ENCODE data around the gene NEK6. TPM values are rescaled to one million over a fixed set of nuclear protein-coding genes. Genes with fewer than 3 reads are reported as not detected.

The NEK6 gene
- total RNA-seq, 1 donor from 2014 or later: 14.7 TPM

- DNase-seq (ENCODE audit: low read depth) (no peak), FAIRE-seq (no peak)
- Histone ChIP-seq H3K4me3 (ENCODE audit: low read depth, low read length) (no peak overlapping the region), H3K27me3 (ENCODE audit: control insufficient read depth, insufficient read depth, low read length) (no peaks in the 10 kb centered on the region), H3K36me3 (ENCODE audit: control insufficient read depth, insufficient read depth, low read length) (peaks cover 2% of the 10 kb centered on the region)
- TF ChIP-seq, protein P1, sequence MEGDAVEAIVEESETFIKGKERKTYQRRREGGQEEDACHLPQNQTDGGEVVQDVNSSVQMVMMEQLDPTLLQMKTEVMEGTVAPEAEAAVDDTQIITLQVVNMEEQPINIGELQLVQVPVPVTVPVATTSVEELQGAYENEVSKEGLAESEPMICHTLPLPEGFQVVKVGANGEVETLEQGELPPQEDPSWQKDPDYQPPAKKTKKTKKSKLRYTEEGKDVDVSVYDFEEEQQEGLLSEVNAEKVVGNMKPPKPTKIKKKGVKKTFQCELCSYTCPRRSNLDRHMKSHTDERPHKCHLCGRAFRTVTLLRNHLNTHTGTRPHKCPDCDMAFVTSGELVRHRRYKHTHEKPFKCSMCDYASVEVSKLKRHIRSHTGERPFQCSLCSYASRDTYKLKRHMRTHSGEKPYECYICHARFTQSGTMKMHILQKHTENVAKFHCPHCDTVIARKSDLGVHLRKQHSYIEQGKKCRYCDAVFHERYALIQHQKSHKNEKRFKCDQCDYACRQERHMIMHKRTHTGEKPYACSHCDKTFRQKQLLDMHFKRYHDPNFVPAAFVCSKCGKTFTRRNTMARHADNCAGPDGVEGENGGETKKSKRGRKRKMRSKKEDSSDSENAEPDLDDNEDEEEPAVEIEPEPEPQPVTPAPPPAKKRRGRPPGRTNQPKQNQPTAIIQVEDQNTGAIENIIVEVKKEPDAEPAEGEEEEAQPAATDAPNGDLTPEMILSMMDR (IDR thresholded peaks at IDR 0.05; ENCODE audit: insufficient read depth, low read length, severe bottlenecking): no peak
These were observed 136.8 kb downstream of the NEK6 start for GRCh38 chr9:124394596-124394995.

- H3K36me3 ChIP-seq (ENCODE audit: control insufficient read depth, insufficient read depth, low read length): peaks cover 4% of the 10 kb centered on the region
- no peak for DNase-seq (ENCODE audit: low read depth)
- no peak overlapping the region for H3K4me3 ChIP-seq (ENCODE audit: low read depth, low read length)
- no peaks in the 10 kb centered on the region for H3K27me3 ChIP-seq (ENCODE audit: control insufficient read depth, insufficient read depth, low read length)
- no peak for FAIRE-seq
- TF ChIP-seq, protein P1 (IDR thresholded peaks at IDR 0.05; ENCODE audit: insufficient read depth, low read length, severe bottlenecking): no peak
These were observed 138.1 kb downstream of the NEK6 start for GRCh38 chr9:124395826-124396225.

DNA sequence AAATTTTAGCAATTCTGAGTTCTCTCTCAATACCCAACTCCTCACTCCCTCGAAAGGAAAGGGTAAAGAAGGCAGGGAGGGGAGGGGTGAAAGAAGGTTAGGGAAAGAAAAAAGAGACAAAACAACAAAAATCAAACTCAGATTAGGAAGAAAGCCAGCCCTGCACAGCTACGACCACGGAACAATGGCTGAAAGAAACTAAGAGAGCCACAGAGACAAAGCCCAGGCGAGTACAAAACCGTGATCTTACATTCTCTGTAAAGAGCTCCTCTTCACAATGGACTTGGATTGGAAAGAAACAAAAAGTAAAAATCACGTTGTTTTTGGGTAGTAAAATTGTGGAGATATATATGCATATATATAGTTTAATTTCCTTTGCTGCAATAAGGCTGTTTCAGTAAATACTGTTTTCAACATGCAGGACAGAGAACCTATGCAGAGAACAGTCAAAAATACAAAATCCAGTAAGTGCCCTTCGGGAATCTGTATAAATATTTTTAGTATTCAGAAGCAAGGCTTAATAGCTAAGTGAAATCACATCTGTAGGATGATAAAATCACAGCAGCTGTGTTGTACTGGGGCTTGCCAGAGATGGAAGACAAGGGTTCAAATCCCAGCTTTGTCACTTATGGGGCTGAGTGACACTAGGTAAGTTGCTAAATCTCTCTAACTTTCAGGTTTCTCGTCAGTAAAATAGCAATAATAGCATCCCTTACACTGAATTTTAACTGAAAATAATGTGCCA is 140.6 kb downstream of the NEK6 start:
- FAIRE-seq: no peak
- DNase-seq (ENCODE audit: low read depth): no peak
- TF ChIP-seq, protein P1 (IDR thresholded peaks at IDR 0.05; ENCODE audit: insufficient read depth, low read length, severe bottlenecking): no peak

GRCh38 chr9:124399323-124399967 is 141.7 kb downstream of the NEK6 start:
- DNase-seq (ENCODE audit: low read depth): no peak

More for the DNA sequence above, 140.6 kb downstream of the NEK6 start:
- H3K27me3 ChIP-seq (ENCODE audit: control insufficient read depth, insufficient read depth, low read length): no peaks in the 10 kb centered on the region
- no peak overlapping the region for H3K4me3 ChIP-seq (ENCODE audit: low read depth, low read length)
- peaks cover 9% of the 10 kb centered on the region for H3K36me3 ChIP-seq (ENCODE audit: control insufficient read depth, insufficient read depth, low read length)

GRCh38 chr9:124399968-124400940 is 142.5 kb downstream of the NEK6 start:
- Histone ChIP-seq H3K27me3 (ENCODE audit: control insufficient read depth, insufficient read depth, low read length) (no peaks in the 10 kb centered on the region), H3K36me3 (ENCODE audit: control insufficient read depth, insufficient read depth, low read length) (peaks cover 10% of the 10 kb centered on the region), H3K4me3 (ENCODE audit: low read depth, low read length) (no peak overlapping the region)
- DNase-seq (ENCODE audit: low read depth) (no peak), FAIRE-seq (no peak)
- TF ChIP-seq, protein P1 (IDR thresholded peaks at IDR 0.05; ENCODE audit: insufficient read depth, low read length, severe bottlenecking): no peak

More at GRCh38 chr9:124399323-124399967, 141.7 kb downstream of the NEK6 start:
- peaks cover 9% of the 10 kb centered on the region for H3K36me3 ChIP-seq (ENCODE audit: control insufficient read depth, insufficient read depth, low read length)
- TF ChIP-seq, protein P1 (IDR thresholded peaks at IDR 0.05; ENCODE audit: insufficient read depth, low read length, severe bottlenecking): peak; percentile 12
- H3K27me3 ChIP-seq (ENCODE audit: control insufficient read depth, insufficient read depth, low read length): no peaks in the 10 kb centered on the region
- no peak overlapping the region for H3K4me3 ChIP-seq (ENCODE audit: low read depth, low read length)
- no peak for FAIRE-seq

Other genes starting within 250 kb of the NEK6 start
- not detected in 2 replicates for gene LHX2, start 246.2 kb upstream of the NEK6 start, total RNA-seq
- gene PSMB7, start 157.5 kb downstream of the NEK6 start, total RNA-seq: 275 and 335 TPM in 2 replicates
- 0.38 TPM in 1 of 2 replicates, not detected in the other for gene ADGRD2, start 192.5 kb downstream of the NEK6 start, total RNA-seq
- not detected in 2 replicates for gene NR5A1, start 249.4 kb downstream of the NEK6 start, total RNA-seq